ENCODE results near the gene KITLG. TPM values are rescaled to one million over a fixed set of nuclear protein-coding genes. Genes with fewer than 3 reads are reported as not detected.

KITLG gene
- total RNA-seq, 1 experiment from 2014 or later = 11.7 TPM

DNA sequence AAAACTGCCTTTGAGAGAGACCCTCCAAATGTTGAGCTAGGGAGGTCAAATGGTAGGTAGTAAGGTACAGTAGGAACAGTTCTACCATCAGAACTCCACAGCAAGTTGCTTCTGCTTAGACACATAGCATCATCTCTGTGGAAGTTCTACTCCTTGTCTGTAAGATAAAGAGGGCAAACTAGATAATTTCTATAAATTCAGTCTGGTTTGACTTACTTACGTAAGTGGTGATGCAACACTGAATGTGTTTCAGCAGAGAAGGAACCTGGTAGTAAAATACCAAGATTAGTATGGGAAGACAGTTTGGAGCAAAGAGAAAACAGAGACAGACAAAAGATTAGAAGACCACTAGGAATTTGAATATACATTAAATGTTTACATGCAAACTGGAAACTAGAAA lies 42.0 kb downstream of the KITLG start:
- WGBS (ENCODE audit: extremely low coverage, insufficient read length, low lambda C conversion rate) = no CpG with 5 or more reads among the region's 1 CpG
- no peak overlapping the region for H3K9ac ChIP-seq (ENCODE audit: extremely low read depth, insufficient read length, low read length)
- TF ChIP-seq CTCF (conservative IDR thresholded peaks at IDR 0.05) = no peak

More for the DNA sequence above, 42.0 kb downstream of the KITLG start:
- Histone ChIP-seq H2BK20ac (ENCODE audit: low read depth, low read length, poor library complexity, severe bottlenecking) (no peak overlapping the region), H3K4me2 (ENCODE audit: insufficient read depth, insufficient read length, low read length) (no peak overlapping the region), H3K4me1 (ENCODE audit: insufficient read depth, low read length) (no peaks in the 10 kb centered on the region), H2BK12ac (ENCODE audit: insufficient read length, low read depth, low read length) (no peak overlapping the region), H3T11ph (ENCODE audit: low read length) (no peak overlapping the region), H2AFZ (ENCODE audit: low read length) (no peak overlapping the region), H2BK15ac (ENCODE audit: low read depth, low read length) (no peak overlapping the region), H3K4ac (ENCODE audit: low read depth, low read length) (no peak overlapping the region), H2BK5ac (ENCODE audit: insufficient read length, low read length) (no peak overlapping the region), H3K18ac (ENCODE audit: insufficient read length, low read depth, low read length) (no peak overlapping the region), H3K79me1 (ENCODE audit: insufficient read depth, low read depth, low read length, poor library complexity, severe bottlenecking) (no peaks in the 10 kb centered on the region), H4K8ac (replicated peaks; ENCODE audit: insufficient read length, low read depth, low read length) (no peak overlapping the region), H3K79me2 (ENCODE audit: insufficient read depth, low read length) (no peaks in the 10 kb centered on the region), H3K23me2 (ENCODE audit: insufficient read length, low read depth, low read length, poor library complexity, severe bottlenecking) (no peaks in the 10 kb centered on the region), H3K23ac (ENCODE audit: insufficient read length, low read depth, low read length) (no peak overlapping the region), H4K91ac (ENCODE audit: insufficient read length, low read depth, low read length) (no peak overlapping the region), H2AK5ac (ENCODE audit: insufficient read length, low read length) (no peak overlapping the region), H3K14ac (ENCODE audit: insufficient read depth, low read length) (no peak overlapping the region), H3K27ac (ENCODE audit: insufficient read length, low read depth, low read length) (no peak overlapping the region), H3K9me3 (ENCODE audit: control insufficient read depth, low read depth, low read length) (no peaks in the 10 kb centered on the region), H4K5ac (ENCODE audit: insufficient read length, low read depth, low read length) (no peak overlapping the region), H4K20me1 (ENCODE audit: control insufficient read depth, insufficient read depth, insufficient read length) (no peaks in the 10 kb centered on the region), H3K27me3 (ENCODE audit: insufficient read depth, low read length) (no peaks in the 10 kb centered on the region), H3K56ac (ENCODE audit: insufficient read length, low read depth, low read length) (no peak overlapping the region), H2BK120ac (ENCODE audit: low read depth, low read length, poor library complexity, severe bottlenecking) (no peak overlapping the region)
- DNase-seq = no peak
- Mint-ChIP-seq H3K4me1 (no peaks in the 10 kb centered on the region), H3K9me3 (no peaks in the 10 kb centered on the region), H3K27ac (no peak overlapping the region), H3K27me3 (ENCODE audit: low read depth) (no peaks in the 10 kb centered on the region), H3K4me3 (no peak overlapping the region), H3K36me3 (ENCODE audit: insufficient read depth in 1 of 3, low read depth in 3 of 3) (peaks cover 0 to 16% (median under 1%) of the 10 kb centered on the region in 3 experiments; a peak in 4 of 7 replicates)

Measured in H9 (cell line).